NCI-H128 (cell line): ENCODE measurements around the gene ZNF512.
"Not testable (repeated sequence)": the region's sequence is repeated elsewhere in the genome, so short reads cannot be mapped to it uniquely, and the experiment has no call there.

ENCODE experiments used
- DNase-seq: peaks from one replicate; lab custom pipeline; 2025; ENCODE audit not compliant: unreplicated experiment; lab: John Stamatoyannopoulos, UW

Gene ZNF512

GRCh38 chr2:27582695-27583389 is at the start of gene ZNF512:
ZNF512 (plus strand) TSS chr2:27583042; CDS start chr2:27583113, 71 bp downstream.
- peak; percentile 68 for DNase-seq

GRCh38 chr2:27537287-27537686 is 45.6 kb upstream of the ZNF512 start:
- no peak for DNase-seq

- not testable (repeated sequence) for DNase-seq
Observed at GRCh38 chr2:27538839-27539450, 43.9 kb upstream of the ZNF512 start.

DNA sequence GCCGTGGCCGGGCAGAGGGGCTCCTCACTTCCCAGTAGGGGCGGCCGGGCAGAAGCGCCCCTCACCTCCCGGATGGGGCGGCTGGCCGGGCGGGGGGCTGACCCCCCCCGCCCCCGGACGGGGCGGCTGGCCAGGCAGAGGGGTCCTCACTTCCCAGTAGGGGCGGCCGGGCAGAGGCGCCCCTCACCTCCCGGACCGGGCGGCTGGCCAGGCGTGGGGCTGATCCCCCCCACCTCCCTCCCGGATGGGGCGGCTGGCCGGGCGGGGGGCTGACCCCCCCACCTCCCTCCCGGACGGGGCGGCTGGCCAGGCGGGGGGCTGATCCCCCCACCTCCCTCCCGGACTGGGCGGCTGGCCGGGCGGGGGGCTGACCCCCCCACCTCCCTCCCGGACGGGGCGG is 43.2 kb upstream of the ZNF512 start:
- not testable (repeated sequence) for DNase-seq

GRCh38 chr2:27544143-27544821 is 38.6 kb upstream of the ZNF512 start:
- DNase-seq, result no peak

DNA sequence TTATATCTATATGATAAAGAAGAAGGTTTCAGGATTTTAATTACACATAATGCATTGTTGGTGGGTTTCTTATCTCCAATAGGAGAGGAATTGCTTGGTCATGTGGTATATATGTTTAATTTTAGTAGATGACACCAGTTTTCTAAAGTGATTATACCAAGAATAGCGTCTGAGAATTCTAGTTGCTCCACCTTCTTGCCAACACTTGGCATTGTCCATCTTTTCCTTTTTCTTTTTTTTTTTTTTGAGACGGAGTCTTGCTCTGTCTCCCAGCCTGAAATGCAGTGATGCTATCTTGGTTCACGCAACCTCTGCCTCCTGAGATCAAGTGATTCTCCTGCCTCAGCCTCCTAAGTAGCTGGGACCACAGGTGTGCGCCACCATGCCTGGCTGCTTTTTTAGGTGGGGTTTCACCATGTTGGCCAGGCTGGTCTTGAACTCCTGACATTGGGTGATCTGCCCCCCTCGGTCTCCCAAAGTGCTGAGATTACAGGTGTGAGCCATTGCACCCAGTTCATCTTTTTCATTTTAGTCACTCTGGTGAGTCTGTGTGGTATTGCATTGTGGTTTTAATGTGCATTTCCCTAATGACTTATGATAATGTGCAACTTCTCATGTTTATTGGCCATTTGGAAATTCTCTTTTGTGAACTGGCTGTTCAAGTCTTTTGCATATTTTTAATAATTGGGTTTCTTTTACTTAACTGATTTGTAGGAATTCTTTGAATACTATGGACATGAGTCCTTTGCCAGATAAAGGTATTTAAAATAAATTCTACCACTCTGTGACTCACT is 37.3 kb upstream of the ZNF512 start:
- DNase-seq, result no peak

- no peak for DNase-seq
Observed at GRCh38 chr2:27549303-27549702, 33.5 kb upstream of the ZNF512 start.

DNA sequence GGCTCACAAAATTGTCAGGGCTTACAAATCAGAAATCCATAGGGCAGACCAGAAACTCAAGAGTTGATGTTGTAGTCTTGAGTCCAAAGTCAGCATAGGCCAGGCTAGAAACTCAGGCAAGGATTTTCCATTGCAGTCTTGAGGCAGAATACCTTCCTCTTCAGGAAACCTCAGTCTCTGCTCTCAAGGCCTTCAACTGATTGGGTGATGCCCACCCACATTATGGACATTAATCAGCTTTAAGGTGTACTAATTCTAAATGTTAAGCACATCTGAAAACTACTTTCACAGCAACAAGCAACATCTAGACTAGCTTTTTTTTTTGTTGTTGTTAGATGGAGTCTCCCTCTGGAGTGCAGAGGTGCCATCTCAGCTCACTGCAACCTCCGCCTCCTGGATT is 31.3 kb upstream of the ZNF512 start:
- DNase-seq, result no peak

DNA sequence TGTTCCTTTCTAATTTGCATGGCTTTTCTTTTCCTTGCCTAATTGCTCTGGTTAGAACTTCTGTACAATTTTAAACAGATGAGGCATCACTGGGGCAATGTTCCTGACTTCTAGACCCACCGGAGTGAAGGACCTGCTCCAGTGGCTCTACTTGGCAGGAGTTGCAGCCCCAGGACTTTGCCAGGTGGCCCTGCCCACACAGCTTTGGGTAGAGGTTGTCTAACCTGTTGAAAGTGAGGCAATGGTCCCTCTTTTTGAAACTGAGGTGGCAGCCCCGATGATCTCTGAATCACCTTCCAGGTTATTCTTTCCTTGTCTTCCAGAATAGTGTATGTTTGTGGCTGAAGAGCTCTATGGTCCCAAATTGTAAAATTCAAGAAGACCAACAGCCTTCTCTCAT is 29.9 kb upstream of the ZNF512 start:
- DNase-seq, result no peak

GRCh38 chr2:27554451-27554850 is 28.4 kb upstream of the ZNF512 start:
- DNase-seq, result not testable (repeated sequence)

DNA sequence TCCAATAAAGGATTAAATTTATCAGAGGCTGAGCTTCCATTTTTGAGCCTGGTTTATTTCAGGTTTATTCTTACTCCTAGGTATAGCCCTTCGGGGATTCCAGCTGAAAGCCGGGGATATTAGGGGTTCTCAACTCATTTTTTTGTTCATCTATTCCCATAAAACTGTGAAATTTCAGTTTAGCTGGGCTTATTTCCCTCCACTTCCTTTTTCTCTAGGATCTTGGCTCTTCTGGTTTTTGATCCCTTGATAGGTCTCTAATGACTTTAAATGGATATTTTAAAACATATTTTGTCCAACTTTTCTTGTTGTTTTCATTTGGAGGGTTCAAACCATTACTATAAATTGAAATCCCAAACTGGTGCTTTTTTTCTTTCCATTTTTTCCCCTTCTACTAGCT is 23.6 kb upstream of the ZNF512 start:
- no peak for DNase-seq

DNA sequence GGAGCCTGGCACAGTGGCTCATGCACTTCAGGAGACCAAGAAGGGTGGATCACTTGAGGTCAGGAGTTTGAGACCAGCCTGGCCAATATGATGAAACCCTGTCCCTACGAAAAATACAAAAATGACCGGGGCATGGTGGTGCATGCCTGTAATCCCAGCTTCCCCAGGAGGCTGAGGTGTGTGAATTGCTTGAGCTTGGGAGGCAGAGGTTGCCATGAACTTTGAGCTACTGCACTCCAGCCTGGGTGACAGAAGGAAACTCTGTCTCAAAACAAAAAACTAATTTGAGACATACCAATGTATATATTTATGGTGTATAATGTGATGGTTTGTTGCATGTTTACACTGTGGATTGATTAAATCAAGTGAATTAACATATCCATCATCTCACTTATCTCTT is 21.8 kb upstream of the ZNF512 start:
- DNase-seq, result no peak

GRCh38 chr2:27566628-27567027 is 16.2 kb upstream of the ZNF512 start:
- DNase-seq, result no peak

DNA sequence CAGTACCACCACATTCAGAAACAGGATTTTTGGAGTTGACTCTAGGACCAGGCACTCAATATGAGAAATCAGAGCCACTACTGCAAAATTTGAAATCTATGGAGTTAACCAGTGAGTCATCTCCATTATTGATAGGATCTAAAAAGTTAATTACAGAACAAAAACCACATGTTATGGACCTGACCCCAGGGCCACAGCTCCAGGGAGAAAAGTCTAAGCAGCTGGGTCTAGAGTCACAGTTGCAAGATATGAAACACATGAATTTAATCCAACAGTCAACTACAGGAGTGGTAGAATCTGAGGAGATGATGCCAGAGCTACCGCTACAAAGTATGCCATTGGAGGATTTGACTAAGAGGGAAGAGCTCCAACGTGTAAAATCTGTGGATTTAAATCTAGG is 13.4 kb upstream of the ZNF512 start:
- DNase-seq, result no peak

DNA sequence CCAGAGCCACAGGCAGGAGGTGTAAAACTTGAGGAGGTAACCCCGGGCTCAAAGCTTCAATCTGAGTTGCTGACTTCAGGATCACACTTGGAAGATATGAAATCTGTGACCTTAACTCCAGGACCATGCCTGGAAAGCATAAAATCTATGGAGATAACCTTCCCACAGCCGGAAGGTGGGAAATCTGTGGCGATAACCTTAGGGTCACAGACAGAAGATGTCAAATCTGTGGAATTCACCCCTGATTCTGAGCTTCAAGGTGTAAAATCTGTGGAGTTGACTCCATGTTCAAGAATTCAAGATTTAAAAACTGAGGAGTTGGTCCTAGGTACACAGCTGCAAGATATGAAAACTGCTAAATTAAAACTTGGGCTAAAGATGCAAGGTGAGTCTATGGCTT is 11.6 kb upstream of the ZNF512 start:
- no peak for DNase-seq

- DNase-seq, result no peak
Observed at GRCh38 chr2:27571681-27572080, 11.2 kb upstream of the ZNF512 start.

GRCh38 chr2:27572439-27572838 is 10.4 kb upstream of the ZNF512 start:
- DNase-seq, result no peak

DNA sequence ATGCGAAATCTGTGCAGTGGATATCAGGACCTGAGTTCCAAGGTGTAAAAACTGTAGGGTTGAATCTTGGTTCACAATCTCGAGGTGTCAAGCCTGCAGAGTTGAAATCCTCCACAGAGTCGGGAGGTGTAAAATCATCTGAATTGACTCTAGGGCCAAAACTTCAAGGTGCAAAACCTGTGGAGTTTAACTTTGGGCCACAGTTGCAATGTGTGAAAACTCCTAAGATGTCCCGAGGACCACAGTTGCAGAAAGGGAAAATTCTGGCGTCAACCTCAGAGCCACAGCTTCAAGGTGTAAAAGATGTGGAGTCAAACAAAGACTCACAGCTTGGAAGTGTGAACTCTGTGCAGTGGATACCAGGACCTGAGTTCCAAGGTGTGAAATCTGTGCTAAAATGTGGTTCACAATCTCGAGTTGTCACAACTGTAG is 9.8 kb upstream of the ZNF512 start:
- DNase-seq, result no peak

DNA sequence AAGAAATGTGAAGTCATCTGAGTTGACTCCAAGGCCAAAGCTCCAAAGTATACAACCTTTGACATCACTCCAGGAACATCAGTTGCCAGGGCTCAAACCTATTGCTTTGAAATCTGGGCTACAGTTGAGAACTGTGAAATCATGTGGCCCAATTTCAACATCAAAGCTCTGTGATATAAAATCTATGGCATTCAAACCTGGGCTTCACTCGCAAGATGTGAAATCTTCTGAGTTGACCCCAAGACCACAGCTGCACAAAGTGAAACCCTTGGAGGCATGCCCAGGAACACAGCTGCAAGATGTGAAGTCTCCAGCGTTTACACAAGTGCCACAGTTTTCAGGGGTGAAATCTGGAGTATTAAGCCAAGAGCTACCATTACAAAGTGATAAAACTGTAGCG is 9.4 kb upstream of the ZNF512 start:
- DNase-seq, result no peak

DNA sequence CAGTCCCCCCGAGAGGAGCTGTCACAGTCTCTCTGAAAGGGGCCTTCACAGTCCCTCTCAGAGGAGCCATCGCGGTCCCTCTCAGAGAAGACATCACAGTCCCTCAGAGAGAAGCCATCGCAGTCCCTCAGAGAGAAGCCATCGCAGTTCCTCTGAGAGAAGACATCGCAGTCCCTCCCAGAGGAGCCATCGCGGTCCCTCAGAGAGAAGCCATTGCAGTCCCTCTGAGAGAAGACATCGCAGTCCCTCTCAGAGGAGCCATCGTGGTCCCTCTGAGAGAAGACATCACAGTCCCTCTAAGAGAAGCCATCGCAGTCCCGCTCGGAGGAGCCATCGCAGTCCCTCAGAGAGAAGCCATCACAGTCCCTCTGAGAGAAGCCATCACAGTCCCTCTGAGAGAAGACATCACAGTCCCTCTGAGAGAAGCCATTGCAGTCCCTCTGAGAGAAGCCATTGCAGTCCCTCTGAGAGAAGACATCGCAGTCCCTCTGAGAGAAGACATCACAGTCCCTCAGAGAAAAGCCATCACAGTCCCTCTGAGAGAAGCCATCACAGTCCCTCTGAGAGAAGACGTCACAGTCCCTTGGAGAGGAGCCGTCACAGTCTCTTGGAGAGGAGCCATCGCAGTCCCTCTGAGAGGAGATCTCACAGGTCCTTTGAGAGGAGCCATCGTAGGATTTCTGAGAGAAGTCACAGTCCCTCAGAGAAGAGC is 1.3 kb upstream of the ZNF512 start:
- DNase-seq, result no peak

DNA sequence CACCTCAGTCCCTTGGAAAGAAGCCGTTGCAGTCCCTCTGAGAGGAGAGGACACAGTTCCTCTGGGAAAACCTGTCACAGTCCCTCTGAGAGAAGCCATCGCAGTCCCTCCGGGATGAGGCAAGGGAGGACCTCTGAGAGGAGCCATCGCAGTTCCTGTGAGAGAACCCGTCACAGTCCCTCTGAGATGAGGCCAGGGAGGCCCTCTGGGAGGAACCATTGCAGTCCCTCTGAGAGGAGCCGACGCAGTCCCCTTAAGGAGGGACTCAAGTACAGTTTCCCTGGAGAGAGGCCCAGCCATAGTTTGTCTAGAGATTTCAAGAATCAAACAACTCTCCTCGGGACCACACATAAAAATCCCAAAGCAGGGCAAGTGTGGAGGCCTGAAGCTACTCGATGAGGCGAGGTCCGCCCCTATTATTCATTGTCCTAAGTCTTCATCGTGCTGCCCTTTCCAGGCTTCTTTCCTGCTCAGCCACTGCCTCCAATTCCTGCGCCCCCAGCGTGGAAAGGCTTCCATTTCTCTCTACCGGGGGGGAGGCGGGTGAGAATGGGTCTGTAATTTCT is 630 bp upstream of the ZNF512 start:
- no peak for DNase-seq
